A549 (cell line): Measurements from ENCODE around the gene NOS1AP.

Source experiments
- CTCF ChIP-seq: fragments of >200 bp; sonication (Bioruptor Twin); formaldehyde crosslinking; IDR thresholded peaks from 3 replicates; pipeline ENCODE4 v1.5.1; 2016
- EP300 ChIP-seq, 2 experiments: fragments of >200 bp; sonication (Bioruptor Twin); formaldehyde crosslinking; IDR thresholded peaks; 2 replicates in 1 of 2; 3 replicates in 1 of 2; pipeline ENCODE4 v1.6.1; 2016 to 2017
- MAX ChIP-seq: IDR thresholded peaks from 2 replicates; pipeline ENCODE4 v1.6.1; 2012
- NFE2L2 ChIP-seq: fragments of 150-350 bp; conservative IDR thresholded peaks from 2 replicates; pipeline ENCODE4 v1.6.1; 2014; ENCODE audit warnings: low read length
- POLR2A ChIP-seq: IDR thresholded peaks from 2 replicates; pipeline ENCODE4 v1.6.1; 2012; ENCODE audit warnings: mild to moderate bottlenecking, low read length
- USF2 ChIP-seq: fragments of 450-650 bp; IDR thresholded peaks from 2 replicates; pipeline ENCODE4 v1.6.1; 2014; ENCODE audit warnings: antibody characterized with exemption

GRCh38 chr1:162187687-162188276 lies 118.3 kb downstream of the NOS1AP start:
- TF ChIP-seq CTCF (no peak), EP300 (IDR thresholded peaks at IDR 0.05) (no peak), NFE2L2 (no peak), USF2 (no peak), MAX (no peak), POLR2A (no peak)
